NCI-H526 (cell line): ENCODE data around the gene SPAG9.

Experiments used
- DNase-seq, 2 experiments: peaks; one replicate each; lab custom pipeline; 2025; lab: John Stamatoyannopoulos, UW

The SPAG9 gene, protein sequence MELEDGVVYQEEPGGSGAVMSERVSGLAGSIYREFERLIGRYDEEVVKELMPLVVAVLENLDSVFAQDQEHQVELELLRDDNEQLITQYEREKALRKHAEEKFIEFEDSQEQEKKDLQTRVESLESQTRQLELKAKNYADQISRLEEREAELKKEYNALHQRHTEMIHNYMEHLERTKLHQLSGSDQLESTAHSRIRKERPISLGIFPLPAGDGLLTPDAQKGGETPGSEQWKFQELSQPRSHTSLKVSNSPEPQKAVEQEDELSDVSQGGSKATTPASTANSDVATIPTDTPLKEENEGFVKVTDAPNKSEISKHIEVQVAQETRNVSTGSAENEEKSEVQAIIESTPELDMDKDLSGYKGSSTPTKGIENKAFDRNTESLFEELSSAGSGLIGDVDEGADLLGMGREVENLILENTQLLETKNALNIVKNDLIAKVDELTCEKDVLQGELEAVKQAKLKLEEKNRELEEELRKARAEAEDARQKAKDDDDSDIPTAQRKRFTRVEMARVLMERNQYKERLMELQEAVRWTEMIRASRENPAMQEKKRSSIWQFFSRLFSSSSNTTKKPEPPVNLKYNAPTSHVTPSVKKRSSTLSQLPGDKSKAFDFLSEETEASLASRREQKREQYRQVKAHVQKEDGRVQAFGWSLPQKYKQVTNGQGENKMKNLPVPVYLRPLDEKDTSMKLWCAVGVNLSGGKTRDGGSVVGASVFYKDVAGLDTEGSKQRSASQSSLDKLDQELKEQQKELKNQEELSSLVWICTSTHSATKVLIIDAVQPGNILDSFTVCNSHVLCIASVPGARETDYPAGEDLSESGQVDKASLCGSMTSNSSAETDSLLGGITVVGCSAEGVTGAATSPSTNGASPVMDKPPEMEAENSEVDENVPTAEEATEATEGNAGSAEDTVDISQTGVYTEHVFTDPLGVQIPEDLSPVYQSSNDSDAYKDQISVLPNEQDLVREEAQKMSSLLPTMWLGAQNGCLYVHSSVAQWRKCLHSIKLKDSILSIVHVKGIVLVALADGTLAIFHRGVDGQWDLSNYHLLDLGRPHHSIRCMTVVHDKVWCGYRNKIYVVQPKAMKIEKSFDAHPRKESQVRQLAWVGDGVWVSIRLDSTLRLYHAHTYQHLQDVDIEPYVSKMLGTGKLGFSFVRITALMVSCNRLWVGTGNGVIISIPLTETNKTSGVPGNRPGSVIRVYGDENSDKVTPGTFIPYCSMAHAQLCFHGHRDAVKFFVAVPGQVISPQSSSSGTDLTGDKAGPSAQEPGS (N-terminal part only)

DNA sequence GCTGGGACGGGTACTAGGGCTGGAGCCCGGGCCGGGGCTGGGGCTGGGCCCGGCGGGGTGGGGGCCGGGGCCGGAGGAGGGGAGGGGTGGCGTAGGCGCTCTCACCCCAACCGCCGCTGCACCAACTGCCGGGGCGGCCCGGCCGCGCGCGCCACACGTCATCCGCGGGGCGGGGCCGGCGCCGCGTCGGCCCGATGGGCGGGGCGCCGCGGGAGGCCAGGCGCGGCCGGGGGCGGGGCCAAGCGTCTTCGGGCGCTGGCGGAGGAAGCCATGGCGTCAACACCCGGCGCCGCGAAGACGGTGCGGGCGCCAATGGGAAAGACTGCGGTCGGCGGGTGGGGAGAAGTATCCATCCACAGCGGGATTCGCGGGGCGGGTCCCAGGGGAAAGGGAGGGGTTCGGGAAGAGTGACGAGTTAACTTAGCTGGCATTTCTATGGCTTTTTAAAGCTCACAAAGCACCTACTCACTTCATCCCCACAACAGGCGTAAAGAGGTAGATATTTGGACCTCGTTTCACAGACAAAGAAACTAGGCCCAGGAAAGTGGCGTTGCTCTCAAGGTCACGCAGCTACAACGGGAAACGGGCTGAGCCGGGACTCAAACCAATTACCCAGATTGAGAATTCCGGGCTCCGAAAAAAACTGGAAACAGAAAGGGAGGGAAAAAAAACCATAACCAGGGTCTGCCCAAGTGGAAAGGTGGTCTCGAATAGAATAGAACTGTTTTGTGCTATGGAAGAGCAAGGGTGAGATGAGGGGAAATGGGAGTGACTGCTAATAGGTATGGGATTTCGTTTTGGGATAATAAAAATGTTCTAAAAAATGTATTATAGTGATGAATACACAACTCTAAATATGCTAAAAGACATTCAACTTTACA, at the start of gene SPAG9:
Gene SPAG9 (minus strand): TSS at position 130 of the 881 bp plus-strand sequence. CDS start 212 bp downstream, outside the sequence.
- DNase-seq, result peak; percentile 91 to 99

DNA sequence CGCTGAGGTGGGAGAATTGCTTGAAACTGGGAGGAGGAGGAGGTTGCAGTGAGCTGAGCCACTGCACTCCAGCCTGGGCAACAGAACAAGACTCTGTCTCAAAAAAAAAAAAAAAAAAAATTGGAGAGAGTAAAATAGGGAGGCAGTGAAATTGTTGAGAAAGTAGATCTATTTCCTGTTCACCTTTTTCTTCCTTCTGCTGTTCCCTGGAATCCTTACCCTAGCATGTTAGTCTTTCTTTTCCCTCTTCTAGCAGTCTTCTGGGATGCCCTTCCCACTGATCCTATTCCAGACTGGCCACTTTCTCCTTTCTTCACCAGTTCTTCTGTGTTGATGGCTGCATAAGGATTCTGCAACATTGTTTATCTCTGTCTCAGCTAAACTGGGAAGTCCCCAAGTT, 48.7 kb upstream of the SPAG9 start:
- no peak for DNase-seq

DNA sequence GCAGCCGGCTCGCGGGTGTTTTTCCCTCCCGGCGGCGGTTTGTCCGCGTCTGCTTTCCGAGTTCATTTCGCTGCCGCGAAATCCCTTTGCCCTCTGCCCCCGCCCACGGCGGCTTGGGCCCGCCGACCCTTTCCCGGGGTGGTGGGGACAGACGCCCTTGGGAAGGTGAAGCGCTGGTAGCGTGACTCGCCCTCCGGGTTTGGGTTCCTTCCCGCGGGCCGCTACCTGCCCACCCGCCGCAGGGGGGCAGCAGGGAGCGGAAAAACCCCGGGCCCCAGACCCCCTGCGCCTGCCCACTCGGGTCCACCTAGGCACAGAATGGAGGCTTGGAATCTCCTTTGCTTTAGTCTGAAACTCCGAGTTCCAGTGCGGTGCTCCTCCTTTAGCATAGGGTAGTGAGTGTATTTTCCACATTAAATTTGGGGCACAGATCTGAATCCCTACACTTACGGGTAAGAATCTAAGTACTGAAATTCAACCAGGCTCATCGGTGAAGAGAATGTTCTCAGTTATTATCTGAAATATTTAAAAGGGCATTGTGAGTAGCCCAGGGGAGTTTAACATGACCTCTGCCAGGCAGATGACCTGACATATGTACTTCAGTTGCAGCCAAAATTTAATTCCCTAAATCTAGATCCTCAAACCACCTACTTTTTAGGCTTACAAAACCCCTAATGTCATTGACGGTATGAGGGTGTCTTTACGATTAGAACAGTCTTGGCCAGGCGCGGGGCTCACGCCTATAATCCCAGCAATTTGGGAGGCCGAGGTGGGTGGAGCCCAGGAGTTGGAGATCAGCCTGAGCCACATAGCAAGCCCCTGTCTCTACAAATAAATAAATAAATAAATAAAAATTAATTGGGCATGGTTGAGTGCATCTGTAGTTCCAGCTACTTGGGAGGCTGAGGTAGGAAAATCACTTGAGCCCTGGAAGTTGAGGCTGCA, 46.6 kb upstream of the SPAG9 start:
- DNase-seq, result peak; percentile 41 to 85

DNA sequence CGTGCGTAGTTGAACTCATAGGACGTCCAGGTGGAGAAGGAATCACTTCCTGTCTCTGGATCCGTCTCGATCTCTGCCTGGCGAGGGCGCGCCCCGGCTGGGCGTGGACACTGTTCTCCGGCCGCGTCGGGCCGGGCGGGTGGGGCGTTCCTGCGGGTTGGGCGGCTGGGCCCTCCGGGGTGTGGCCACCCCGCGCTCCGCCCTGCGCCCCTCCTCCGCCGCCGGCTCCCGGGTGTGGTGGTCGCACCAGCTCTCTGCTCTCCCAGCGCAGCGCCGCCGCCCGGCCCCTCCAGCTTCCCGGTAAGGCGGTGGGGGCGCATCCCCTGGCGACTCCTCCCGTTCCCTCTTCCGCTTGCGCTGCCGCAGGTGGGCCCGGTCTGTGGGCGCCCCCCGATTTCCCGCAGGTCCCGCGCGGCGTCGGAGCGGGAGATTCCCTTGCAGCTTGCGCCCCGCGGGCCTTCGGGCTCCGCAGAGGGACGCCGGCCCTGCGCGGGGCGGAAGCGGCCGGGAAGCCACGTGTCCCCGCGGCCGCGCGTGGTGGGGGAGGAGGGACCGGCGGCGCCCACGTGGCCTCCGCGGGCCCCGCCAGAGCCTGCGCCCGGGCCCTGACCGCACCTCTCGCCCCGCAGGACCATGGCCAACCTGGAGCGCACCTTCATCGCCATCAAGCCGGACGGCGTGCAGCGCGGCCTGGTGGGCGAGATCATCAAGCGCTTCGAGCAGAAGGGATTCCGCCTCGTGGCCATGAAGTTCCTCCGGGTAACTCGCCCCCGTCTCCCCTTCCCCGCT, 45.7 kb upstream of the SPAG9 start, which contains the start of gene NME2:
Gene NME2 (plus strand): TSS at position 214 of the 789 bp plus-strand sequence. CDS start 420 bp downstream, at position 634.
- peak; percentile 71 to 94 for DNase-seq

DNA sequence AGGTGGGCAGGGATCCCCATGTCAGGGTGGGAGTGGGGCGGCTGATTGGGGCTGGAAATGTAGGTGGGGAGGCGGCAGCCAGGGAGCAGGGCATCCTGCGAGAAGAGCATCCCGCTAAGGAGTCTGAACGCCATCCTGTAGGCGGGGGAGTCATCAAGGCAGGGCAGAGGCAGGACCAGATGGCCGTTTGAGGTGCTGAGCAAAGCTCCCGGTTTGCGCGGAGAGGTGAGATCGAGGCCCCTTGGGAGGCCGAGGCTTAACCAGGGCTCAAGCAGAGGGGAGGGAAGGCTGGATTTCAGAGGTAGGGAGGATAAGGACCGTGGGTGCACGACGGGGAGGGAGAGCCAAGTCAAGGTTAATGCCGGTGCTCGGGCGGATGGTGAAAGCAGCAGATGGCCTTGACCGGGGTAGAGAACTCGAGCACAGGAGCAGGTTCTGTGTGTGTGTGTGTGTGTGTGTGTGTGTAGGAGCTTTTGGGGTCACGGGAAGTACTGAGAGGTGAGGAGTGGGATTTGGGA, 45.1 kb upstream of the SPAG9 start:
- peak in 1 of 2 experiments; percentile 71 for DNase-seq

DNA sequence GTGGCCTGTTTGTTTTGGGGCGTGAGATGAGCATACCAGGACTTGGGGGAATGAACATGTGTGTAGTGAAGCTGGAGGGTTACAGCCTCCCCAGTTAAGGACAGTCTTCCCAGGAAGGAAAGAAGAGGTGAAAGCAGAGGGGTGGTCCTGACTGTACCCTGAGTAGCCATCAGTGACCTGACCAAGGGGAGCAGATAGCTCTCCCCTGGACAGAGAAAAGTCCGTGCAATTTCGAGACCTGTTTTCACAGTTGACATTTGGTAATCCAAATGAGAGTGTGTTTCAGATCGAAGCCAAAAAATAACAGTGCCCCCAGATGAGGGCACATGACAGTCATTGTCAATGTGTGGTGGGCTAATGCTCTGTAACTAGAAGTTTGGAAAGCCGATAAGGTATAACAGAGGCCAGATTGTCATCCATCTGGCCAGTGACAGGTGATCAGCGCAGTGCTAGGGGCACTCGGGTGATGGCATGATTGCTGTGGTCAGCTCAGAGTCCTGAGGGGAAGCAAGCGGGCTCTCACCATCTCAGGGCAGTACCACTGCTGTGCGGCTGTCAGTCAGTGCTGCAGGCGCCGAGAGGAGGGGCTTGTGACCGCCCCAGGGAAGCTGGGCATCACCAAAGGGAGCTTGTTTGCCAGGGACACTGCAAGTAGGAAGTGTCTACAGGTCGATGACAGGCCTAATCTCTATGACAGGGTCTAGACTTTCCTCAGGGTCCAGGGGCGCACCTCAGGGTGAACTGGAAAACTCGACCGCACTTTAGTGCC, 44.4 kb upstream of the SPAG9 start:
- DNase-seq, result peak in 1 of 2 experiments; percentile 55

DNA sequence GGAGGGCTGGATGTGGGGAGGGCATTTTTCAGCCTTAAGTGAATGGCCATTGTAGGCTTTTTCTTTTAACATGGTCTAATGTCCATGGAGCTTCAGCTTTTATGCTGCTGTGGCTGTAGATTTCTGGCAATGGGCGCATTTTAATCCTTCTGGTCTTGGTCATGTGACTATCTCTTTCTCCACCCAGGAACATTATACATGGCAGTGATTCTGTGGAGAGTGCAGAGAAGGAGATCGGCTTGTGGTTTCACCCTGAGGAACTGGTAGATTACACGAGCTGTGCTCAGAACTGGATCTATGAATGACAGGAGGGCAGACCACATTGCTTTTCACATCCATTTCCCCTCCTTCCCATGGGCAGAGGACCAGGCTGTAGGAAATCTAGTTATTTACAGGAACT, 40.9 kb upstream of the SPAG9 start:
- DNase-seq, result no peak

DNA sequence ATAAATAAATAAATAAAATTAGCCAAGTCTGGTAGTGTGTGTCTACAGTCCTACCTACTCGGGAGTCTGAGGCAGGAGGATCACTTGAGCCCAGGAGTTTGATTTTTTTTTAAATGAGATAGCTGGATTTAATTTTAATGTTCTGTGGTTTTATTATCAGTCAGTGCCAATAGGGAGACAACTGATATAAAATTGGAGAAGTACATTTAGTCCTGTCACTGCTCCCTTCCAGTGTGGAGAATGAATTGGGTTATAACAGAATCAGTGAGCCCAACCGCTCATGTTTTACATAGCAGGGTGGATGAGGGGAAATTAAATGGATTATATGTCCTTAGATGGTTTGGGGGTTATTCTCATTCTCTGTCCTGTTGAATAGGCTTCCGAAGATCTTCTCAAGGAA, 38.9 kb upstream of the SPAG9 start:
- DNase-seq, result no peak

DNA sequence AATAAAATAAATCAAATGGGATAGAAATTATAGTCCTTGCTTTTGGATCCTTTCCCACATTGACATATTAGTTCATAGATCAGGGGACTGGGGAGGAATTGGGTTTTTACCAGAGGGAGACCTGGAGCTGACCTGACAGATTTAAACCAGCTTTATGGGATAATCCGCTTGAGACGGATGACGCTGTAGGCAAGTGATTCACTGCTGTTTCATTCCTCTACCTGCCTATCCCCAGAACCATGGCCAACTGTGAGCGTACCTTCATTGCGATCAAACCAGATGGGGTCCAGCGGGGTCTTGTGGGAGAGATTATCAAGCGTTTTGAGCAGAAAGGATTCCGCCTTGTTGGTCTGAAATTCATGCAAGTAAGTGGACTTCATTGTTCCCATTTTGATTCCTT, 34.7 kb upstream of the SPAG9 start:
- DNase-seq, result no peak

DNA sequence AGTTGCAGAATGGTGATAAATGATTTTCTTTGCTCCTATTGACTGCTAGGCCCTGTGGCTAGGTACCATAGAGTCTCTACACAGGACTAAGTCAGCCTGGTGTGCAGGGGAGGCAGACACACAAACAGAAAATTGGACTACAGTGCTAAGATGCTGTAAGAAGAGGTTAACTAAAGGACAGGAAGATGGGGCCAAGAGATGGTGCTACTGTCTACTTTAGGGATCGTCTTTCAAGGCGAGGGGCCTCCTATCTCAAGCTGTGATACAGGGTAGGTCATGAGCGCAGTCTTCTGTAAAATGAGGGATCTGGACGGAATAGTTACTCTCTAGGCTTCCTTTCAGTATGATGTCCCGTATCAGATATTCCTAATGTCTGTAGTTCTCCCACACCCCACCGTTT, 33.5 kb upstream of the SPAG9 start:
- peak in 1 of 2 experiments; percentile 35 for DNase-seq

DNA sequence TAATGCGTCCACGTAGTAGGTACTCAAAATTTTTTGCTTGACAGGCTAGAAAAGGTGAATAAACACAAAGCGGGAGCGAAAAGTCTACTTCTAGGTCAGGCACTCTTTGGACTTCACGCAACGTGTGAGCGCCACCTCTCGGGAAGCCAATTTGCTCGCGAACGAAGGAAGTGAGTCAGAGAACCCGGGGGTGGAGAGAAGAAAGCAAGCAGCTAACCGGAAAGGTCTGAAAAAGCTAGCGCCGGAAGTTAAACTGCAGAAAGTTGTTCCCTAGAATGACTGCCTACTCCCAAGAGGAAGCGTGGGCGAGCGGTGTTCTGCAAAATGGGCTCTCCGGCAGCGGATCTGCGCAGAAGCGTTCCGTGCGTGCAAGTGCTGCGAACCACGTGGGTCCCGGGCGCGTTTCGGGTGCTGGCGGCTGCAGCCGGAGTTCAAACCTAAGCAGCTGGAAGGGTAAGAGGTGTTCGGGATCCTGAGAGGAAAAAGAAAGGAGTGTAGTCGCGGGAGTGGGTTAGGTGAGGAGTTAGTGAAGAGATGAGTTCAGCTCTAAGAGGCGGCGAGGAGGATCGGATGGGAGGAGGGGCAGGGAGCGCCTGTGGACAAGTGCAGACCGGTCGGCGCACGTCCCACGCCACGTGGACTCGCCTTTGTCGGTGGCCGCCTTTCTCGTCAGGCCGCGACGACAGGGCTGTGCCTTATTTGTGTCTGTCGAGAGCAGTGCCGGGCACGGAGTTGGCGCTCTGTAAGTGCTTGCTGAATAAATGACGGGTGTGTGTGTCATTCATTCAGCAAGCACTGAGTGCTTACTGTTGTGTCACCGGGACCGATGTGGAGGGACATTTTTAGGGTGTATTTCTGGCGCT, 32.8 kb upstream of the SPAG9 start, which contains the start of gene NME1:
Gene NME1 (plus strand): TSS at position 350 of the 863 bp plus-strand sequence. CDS start 2,096 bp downstream, outside the sequence.
- DNase-seq, result peak; percentile 99

DNA sequence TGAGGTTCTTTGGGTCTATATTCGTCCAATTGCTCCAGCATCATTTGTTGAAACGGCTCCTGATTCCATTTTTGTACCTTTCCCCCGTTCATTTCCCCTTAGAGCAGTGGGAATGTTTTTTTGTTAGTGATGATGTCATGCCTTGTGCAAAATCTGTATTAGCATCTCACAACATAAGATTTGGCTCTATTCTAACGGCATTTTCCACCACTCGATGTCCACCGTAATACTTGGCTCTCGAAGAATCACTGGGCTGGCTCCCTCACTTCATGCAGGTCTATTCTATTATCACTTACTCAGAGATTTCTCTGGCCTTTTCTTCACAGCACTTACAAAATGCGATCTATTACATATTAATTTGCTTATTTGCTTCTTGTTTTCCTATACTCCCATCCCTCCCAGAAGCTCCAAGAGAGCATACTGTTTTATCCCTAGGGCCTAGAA, 32.1 kb upstream of the SPAG9 start:
- peak in 1 of 2 experiments; percentile 76 for DNase-seq

DNA sequence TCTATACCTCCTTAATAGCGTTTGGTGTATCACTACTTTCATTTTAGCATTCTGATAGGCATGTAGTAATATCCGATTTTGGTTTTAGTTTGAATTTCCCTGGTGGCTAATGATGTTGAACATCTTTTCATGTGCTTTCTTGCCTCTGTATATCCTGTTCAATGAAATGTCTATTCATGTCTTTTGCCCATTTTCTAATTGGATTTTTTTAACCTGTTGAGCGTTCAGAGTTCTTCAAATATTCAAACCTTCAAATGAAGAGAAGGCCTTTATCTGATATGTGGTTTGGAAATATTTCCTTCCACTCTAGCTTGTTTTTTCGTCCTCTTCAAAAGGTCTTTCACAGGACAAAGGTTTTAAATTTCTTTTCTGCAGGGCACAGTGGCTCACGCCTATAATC, 30.3 kb upstream of the SPAG9 start:
- DNase-seq, result no peak

DNA sequence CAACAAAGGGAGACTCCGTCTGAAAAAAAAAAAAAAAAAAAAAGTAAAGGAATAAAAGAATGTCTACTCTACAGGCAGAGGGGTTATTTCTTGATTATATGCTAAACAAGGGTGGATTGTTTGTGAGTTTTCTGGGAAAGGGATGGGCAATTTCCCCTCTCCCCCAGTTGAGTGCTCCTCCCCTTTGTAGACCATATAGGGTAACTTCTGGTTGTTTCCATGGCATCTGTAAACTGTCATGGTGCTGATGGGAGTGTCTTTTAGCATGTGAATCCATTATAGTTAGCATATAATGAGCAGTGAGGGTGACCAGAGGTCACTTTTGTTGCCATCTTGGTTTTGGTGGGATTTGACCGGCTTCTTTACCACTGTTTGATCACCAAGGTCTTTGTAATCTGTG, 28.5 kb upstream of the SPAG9 start:
- no peak for DNase-seq

DNA sequence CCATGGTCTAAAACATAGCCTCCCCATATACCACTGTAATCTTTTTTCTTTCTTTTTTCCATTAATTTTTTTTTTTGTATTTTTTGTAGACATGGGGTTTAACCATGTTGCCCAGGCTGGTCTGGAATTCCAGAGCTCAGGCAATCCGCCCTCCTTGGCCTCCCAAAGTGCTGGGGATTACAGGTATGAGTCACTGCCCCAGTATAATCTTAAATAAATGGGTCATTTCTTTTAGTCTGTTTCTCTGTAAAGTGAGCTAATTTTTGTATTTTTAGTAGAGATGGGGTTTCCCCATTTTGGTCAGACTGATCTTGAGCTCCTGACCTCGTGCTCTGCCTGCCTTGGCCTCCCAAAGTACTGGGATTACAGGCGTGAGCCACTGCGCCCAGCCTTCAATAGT, 27.0 kb upstream of the SPAG9 start:
- no peak for DNase-seq

DNA sequence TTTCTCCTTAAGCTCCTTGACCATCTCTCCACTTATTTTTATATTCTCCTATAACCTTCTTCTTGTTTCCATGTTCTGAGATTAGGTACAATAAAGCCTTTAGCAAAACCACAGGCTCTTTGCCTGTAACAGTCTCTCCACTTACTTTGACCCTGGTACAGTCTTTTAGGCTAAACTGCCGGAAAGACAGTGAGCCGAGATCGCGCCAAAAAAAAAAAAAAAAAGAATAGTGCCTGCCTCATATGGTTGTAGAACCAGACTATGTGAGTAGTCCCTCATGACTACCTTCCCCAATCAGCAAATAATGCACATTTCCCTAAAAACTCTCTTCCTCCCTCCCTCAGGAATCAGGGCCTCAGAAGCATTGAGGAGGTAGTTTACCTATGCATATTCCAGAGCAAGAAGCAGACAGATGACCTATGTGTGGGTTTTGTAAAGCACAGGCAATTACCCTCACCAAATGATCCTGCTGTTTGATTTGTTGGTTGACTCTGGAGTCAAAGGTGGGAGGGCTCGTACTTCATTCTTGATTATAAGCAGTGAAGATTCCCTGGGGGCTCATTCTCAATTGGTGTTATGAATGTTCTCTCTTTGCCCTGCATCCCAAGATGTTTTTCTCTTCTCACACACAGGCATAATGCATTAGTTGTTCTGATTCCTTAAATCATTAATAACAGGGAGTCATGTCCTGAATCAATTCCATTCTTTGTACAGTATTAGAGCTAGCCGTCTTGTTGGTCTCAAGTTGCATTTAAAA, 23.8 kb upstream of the SPAG9 start:
- peak in 1 of 2 experiments; percentile 34 for DNase-seq
